HepG2 (cell line): ENCODE data around the gene RPS2. TPM values are rescaled to one million over a fixed set of nuclear protein-coding genes. Genes with fewer than 3 reads are reported as not detected.
A peak's percentile ranks its signal among the peaks of the same experiment; 100 is the strongest.

Experiments used
- ARHGAP35 ChIP-seq: sonication (generic); formaldehyde crosslinking; IDR thresholded peaks from 2 replicates; pipeline ENCODE4 v1.9.0; 2022; ENCODE audit warnings: mild to moderate bottlenecking, inconsistent platforms, moderate library complexity, missing genetic modification reagents, borderline replicate concordance
- DPF2 ChIP-seq: sonication (generic); formaldehyde crosslinking; IDR thresholded peaks from 2 replicates; pipeline ENCODE4 v1.4.0; 2020; ENCODE audit warnings: mild to moderate bottlenecking, low read depth, missing genetic modification reagents, borderline replicate concordance
- DZIP1 ChIP-seq: sonication (generic); formaldehyde crosslinking; IDR thresholded peaks from 2 replicates; pipeline ENCODE4 v1.5.0; 2020; ENCODE audit warnings: mild to moderate bottlenecking, missing genetic modification reagents
- ETV6 ChIP-seq: sonication (generic); formaldehyde crosslinking; conservative IDR thresholded peaks from 2 replicates; pipeline ENCODE4 v1.4.0; 2020; ENCODE audit warnings: missing genetic modification reagents
- JUN ChIP-seq: sonication (generic); formaldehyde crosslinking; IDR thresholded peaks from 2 replicates; pipeline ENCODE4 v1.4.0; 2020; ENCODE audit warnings: mild to moderate bottlenecking, missing genetic modification reagents
- RXRB ChIP-seq: IDR thresholded peaks from 2 replicates; pipeline ENCODE4 v1.6.1; 2016; ENCODE audit warnings: borderline replicate concordance, missing genetic modification reagents, missing compliant biosample characterization
- SPEN ChIP-seq: sonication (generic); formaldehyde crosslinking; IDR thresholded peaks from 2 replicates; pipeline ENCODE4 v1.5.1; 2020; ENCODE audit warnings: low read depth, mild to moderate bottlenecking, missing genetic modification reagents
- TOPORS ChIP-seq: sonication (generic); formaldehyde crosslinking; IDR thresholded peaks from 2 replicates; pipeline ENCODE4 v1.8.0; 2023; ENCODE audit warnings: mild to moderate bottlenecking, missing genetic modification reagents
- TRIM22 ChIP-seq: fragments of 450-650 bp; IDR thresholded peaks from 2 replicates; pipeline ENCODE4 v1.6.1; 2017
- WIZ ChIP-seq: sonication (generic); formaldehyde crosslinking; IDR thresholded peaks from 2 replicates; pipeline ENCODE4 v1.5.1; 2020; ENCODE audit warnings: mild to moderate bottlenecking, missing genetic modification reagents
- ZBTB10 ChIP-seq: sonication (generic); formaldehyde crosslinking; IDR thresholded peaks from 2 replicates; pipeline ENCODE4 v1.4.0; 2020; ENCODE audit warnings: missing genetic modification reagents, borderline replicate concordance
- ZNF709 ChIP-seq: sonication (generic); formaldehyde crosslinking; IDR thresholded peaks from 2 replicates; pipeline ENCODE4 v1.5.0; 2020; ENCODE audit warnings: mild to moderate bottlenecking, missing genetic modification reagents
- ZNF746 ChIP-seq: sonication (generic); formaldehyde crosslinking; IDR thresholded peaks from 2 replicates; pipeline ENCODE4 v1.8.0; 2022; ENCODE audit warnings: mild to moderate bottlenecking, missing genetic modification reagents
- ZNF75D ChIP-seq: sonication (generic); formaldehyde crosslinking; IDR thresholded peaks from 2 replicates; pipeline ENCODE4 v1.8.1; 2023; ENCODE audit warnings: missing genetic modification reagents, mild to moderate bottlenecking, borderline replicate concordance
- polyA plus RNA-seq, 8 experiments: library from polyadenylated mRNA; depleted of rRNA in 3 of 8; stranded (reverse) in 7 of 8; unstranded in 1 of 8; fragments of >200 nt; fragmentation: Illumina TruSeq in 4 of 8; extraction: Trizol in 4 of 8; gene quantifications; 2 replicates each; pipeline versions ENCODE4 v1.2.1 to v1.2.3, GENCODE V29; 2011 to 2016; ENCODE audit warnings: low read depth in 4 of 8, missing spikeins in 1 of 8, mixed read lengths in 1 of 8; ENCODE audit not compliant: insufficient read depth in 1 of 8
- total RNA-seq, 5 experiments: library from RNA; depleted of rRNA; stranded (reverse); fragments of >200 nt; fragmentation: Illumina TruSeq; extraction: Trizol; gene quantifications; 2 replicates each; pipeline ENCODE4 v1.2.3, GENCODE V29; 2016; ENCODE audit warnings: low read depth in 1 of 5
- TF ChIP-seq, protein P1 (sequence below): sonication (generic); formaldehyde crosslinking; IDR thresholded peaks from 2 replicates; pipeline ENCODE4 v1.5.1; 2020; ENCODE audit warnings: mild to moderate bottlenecking, missing genetic modification reagents, moderate library complexity
- TF ChIP-seq, protein P2 (sequence below): sonication (generic); formaldehyde crosslinking; IDR thresholded peaks from 2 replicates; pipeline ENCODE4 v1.8.1; 2023; ENCODE audit warnings: mild to moderate bottlenecking, missing genetic modification reagents

Gene RPS2
- total and polyA plus RNA-seq, 2 of the 13 experiments (the other 11 are each of a cell fraction or from before 2014, with no cell fraction given) = 1,908 to 4,514 TPM

DNA sequence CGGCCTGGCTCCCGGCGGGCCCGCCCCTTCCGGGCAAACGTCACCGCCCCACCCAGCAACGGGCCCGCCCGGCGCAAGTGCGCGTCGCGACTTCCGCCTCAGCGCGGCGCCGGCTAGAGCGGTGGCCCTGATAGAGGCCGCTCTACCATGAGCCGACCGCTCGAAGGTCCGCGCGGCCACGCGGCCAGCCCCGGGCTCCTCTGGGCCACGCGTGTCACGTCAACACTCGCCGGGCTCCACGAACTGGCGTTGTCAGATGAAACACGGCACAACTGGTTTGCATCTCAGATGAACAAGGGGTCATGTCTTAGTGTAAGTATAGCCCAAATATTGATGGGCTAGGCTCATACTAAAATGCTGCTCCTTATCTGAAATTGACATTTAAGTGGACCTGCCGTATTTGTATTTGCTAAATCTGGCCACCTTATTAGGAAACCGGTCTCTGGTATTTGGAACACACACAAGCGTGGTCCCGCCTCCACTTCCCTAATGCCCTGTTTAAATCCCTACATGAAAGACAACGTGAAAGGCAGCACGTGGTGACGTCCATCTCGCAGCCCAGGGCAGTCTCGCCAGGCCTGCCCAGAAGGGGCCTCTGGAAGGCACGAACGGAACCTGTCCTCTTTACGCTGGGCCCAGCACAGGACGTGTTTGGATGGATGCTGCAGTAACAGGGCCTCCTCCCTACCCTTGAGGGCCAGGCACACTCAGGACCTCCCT, 45.3 kb upstream of the RPS2 start, which contains the start of gene ZNF598 (continued):
- TF ChIP-seq DZIP1 = peak; percentile 30
- TF ChIP-seq DPF2 (CRISPR knock-in tag) = no peak
- TF ChIP-seq ARHGAP35 (CRISPR knock-in tag) = no peak
- TF ChIP-seq ZNF709 (CRISPR knock-in tag) = peak; percentile 87
- TF ChIP-seq SPEN (CRISPR knock-in tag) = peak; percentile 92
- TF ChIP-seq TRIM22 = no peak
- 0 out of 2 replicates have a peak, but pooled peaks have one; percentile 43 for TF ChIP-seq ZNF746 (CRISPR knock-in tag)
- TF ChIP-seq TOPORS = no peak
- TF ChIP-seq, protein P1, sequence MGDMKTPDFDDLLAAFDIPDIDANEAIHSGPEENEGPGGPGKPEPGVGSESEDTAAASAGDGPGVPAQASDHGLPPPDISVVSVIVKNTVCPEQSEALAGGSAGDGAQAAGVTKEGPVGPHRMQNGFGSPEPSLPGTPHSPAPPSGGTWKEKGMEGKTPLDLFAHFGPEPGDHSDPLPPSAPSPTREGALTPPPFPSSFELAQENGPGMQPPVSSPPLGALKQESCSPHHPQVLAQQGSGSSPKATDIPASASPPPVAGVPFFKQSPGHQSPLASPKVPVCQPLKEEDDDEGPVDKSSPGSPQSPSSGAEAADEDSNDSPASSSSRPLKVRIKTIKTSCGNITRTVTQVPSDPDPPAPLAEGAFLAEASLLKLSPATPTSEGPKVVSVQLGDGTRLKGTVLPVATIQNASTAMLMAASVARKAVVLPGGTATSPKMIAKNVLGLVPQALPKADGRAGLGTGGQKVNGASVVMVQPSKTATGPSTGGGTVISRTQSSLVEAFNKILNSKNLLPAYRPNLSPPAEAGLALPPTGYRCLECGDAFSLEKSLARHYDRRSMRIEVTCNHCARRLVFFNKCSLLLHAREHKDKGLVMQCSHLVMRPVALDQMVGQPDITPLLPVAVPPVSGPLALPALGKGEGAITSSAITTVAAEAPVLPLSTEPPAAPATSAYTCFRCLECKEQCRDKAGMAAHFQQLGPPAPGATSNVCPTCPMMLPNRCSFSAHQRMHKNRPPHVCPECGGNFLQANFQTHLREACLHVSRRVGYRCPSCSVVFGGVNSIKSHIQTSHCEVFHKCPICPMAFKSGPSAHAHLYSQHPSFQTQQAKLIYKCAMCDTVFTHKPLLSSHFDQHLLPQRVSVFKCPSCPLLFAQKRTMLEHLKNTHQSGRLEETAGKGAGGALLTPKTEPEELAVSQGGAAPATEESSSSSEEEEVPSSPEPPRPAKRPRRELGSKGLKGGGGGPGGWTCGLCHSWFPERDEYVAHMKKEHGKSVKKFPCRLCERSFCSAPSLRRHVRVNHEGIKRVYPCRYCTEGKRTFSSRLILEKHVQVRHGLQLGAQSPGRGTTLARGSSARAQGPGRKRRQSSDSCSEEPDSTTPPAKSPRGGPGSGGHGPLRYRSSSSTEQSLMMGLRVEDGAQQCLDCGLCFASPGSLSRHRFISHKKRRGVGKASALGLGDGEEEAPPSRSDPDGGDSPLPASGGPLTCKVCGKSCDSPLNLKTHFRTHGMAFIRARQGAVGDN (CRISPR knock-in tag) = peak; percentile 95
- TF ChIP-seq JUN = no peak; the same call in 1 of the 2 replicates
- no peak for TF ChIP-seq ETV6 (CRISPR knock-in tag)
- no peak for TF ChIP-seq ZBTB10 (CRISPR knock-in tag)
- no peak for TF ChIP-seq WIZ (CRISPR knock-in tag)
- TF ChIP-seq ZNF75D (CRISPR knock-in tag) = no peak
- TF ChIP-seq, protein P2, sequence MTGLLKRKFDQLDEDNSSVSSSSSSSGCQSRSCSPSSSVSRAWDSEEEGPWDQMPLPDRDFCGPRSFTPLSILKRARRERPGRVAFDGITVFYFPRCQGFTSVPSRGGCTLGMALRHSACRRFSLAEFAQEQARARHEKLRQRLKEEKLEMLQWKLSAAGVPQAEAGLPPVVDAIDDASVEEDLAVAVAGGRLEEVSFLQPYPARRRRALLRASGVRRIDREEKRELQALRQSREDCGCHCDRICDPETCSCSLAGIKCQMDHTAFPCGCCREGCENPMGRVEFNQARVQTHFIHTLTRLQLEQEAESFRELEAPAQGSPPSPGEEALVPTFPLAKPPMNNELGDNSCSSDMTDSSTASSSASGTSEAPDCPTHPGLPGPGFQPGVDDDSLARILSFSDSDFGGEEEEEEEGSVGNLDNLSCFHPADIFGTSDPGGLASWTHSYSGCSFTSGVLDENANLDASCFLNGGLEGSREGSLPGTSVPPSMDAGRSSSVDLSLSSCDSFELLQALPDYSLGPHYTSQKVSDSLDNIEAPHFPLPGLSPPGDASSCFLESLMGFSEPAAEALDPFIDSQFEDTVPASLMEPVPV = no peak
- TF ChIP-seq RXRB = peak; percentile 30; the same call in 1 of the 2 replicates
